HCEC 1CT (cell line): ENCODE results near the gene TP53I13.

Experiments
- DNase-seq: peaks from one replicate; pipeline ENCODE4 v3.0.0-alpha.2; 2017

The TP53I13 gene

GRCh38 chr17:29594519-29595090 is 26.1 kb downstream of the TP53I13 start:
- DNase-seq, result no peak

- DNase-seq, result peak; percentile 49
These were observed 26.8 kb downstream of the TP53I13 start for GRCh38 chr17:29595107-29595942.

DNA sequence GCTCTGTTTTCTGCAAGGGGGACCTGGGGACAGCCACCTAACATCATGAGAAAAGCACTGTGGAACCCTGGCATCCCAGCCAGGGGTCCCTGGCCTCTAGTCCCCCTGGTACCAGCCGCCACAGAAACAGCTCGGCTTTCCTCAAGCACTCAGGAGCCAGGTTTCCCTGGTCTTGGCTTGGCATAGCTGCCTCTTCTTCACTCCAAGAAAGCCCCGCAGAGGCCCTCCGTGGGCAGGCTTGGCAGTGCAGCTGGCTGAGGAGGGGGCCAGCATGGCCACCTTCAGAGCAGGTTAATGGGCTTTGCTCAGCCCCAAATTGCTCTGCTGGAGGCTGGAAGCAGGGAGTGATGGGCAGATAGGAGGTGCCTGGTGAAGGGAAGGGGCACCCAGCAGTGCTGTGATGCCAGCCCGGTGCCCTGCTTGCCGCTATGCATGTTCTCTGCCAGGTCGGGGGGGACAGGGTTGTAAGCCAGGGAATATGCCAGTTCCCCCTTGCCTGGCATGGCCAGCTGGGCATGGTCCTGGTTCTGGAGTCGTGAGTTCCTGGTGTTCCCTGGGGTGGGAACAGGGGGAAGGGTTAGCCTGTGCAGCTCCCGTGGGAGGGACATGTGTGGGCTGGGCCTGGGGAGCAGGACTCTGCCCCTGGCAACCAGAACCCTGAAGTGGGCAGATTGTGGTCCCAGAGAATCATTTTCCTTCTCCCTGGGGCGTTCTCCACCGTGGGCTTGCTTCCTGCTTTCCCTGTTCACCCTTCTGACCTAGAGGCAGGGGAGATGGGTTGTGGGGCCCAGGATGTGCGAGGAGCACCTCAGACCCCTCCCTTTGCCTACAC is 27.7 kb downstream of the TP53I13 start:
- DNase-seq, result no peak

GRCh38 chr17:29596811-29597210 is 28.3 kb downstream of the TP53I13 start:
- no peak for DNase-seq

DNA sequence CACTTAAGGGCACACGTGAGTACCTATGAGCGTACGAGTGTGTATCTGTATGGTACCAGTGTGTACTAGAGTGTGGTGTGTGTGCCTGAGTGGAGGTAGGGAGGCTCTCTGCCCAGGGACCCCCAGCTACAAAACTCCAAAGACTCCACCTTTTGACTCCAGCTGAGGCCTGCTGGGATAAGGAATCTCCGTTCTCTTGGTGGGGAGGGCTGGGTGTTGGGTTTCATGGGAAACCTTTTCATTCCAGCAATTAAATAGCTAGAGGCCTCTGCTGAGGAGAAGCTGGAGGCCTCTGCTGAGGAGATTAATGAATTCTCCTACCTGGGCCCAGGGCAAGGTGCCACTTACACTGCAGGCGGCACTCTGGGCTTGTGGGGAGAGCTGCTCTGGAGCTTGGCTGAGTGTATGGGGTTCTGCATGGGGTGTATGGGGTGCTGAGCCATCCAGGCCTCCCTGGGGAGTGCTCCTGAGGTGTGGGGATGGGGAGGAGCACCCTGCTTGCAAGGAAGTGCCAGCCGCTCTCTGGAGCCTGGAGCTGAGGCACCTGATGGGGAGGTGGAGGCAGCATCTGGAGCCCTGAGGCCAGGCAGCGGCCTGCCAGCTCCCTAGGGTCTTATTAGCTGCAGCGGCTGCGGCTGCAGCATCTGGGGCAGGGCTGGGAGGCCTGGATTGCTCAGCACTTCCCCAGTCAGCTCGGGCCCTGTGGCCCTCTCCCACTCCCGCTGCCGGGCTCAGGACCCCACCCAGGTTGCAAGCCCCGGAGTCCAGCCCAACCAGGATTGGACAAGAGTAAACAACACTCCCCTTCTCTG is 29.1 kb downstream of the TP53I13 start:
- no peak for DNase-seq

DNA sequence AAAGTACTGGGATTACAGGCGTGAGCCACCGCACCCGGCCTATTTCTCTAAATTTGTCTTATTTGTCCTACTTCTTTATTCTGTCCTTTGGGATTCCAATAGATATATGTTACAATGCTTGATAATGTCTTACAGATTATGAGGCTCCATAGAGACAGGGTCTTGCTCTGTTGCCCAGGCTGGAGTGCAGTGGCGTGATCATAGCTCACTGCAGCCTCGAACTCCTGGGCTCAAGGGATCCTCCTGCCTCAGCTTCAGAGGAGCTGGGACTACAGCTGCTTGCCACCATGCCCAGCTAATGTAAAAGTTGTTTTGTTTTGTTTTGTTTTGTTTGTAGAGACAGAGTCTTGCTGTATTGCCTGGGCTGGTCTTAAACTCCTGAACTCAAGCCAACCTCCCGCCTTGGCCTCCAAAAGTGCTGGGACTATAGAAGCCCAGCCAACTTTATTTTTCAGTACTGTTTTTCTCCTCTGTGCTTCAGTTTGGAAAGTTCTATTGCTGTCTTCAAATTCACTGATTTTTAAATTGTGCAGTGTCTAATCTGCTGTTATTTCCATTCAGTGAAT is 34.7 kb downstream of the TP53I13 start:
- DNase-seq, result no peak

DNA sequence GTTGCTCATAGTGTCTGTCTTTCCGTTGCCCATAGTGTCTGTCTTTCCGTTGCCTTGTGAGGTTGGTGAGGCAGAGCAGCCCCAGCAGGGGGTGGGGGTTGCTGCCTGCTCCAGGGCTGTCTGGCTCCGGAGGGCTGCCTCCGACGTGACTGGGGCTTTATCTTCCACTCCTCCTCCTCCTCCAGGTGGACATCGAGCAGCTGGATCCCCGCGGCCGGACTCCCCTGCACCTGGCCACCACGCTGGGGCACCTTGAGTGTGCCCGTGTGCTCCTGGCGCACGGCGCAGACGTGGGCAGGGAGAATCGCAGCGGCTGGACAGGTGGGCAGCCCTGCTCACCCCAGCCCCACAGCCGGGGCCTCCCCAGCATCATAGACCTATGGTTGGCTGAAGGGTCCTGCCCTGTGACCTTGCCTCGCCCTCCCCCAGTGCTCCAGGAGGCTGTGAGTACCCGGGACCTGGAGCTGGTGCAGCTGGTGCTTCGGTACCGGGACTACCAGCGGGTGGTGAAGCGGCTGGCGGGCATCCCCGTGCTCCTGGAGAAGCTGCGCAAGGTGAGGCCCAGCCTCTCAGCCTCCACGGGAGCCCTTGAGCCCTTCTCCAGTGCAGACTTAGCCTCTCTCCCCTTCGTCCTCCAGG is 39.2 kb downstream of the TP53I13 start:
- DNase-seq, result no peak

DNA sequence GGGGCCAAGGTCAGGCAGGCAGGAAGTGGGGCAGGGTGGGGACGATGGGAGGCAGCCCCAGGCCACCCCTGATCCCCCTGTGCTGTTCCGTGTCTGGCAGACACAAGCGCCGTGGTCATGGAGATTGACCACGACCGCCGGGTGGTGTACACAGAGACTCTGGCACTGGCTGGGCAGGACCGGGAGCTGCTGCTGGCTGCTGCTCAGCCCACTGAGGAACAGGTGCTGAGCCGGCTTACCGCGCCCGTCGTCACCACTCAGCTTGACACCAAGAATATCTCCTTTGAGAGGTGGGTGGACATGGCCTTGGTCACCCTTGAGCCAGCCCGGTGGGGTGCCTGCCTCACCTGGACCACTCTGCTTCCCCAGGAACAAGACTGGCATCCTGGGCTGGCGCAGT is 40.5 kb downstream of the TP53I13 start:
- DNase-seq, result no peak

GRCh38 chr17:29610395-29610794 is 41.9 kb downstream of the TP53I13 start:
- DNase-seq, result no peak

DNA sequence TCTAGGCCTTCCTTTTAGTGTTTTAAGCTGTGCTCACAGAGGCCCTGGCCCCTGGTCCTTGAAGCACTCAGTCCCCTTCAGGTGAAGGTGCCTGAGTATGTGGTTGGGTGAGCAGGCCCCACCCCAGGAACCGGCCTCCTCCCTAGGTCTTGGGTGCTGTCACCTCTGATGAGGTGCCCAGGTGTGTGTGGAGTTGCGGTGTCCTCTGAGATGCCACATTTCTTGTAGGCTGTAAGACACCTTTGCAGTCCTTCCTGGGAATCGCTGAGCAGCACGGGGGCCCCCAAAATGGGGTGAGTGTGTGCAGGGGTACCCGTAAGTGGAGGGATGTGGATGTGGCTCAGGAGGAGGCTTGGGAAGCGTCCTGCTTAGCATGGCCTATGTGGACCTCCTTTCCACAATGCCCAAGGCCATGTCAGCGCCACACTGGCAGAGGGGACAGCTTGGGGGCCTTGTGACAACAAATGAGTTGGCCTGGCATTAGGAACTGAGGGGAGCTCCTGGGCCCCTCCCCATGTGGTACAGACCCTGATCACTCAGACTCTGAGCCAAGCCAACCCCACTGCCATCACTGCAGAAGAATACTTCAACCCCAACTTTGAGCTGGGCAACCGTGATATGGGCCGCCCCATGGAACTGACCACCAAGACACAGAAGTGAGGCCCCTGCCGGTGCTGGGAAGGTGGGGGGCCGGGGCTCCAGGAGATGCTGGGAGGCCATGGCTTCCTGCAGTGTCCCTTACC is 43.0 kb downstream of the TP53I13 start:
- DNase-seq, result no peak

DNA sequence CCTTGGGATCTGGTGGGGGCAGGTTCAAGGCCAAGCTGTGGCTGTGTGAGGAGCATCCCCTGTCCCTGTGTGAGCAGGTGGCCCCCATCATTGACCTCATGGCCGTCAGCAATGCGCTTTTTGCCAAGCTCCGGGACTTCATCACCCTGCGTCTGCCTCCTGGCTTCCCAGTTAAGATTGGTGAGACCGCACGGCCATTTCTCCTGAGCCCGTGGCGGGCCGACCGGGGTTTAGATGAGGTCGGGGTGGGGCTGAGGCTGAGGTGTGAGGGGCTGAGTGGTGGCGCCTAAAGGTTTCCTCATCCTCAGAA is 43.5 kb downstream of the TP53I13 start:
- DNase-seq, result no peak

DNA sequence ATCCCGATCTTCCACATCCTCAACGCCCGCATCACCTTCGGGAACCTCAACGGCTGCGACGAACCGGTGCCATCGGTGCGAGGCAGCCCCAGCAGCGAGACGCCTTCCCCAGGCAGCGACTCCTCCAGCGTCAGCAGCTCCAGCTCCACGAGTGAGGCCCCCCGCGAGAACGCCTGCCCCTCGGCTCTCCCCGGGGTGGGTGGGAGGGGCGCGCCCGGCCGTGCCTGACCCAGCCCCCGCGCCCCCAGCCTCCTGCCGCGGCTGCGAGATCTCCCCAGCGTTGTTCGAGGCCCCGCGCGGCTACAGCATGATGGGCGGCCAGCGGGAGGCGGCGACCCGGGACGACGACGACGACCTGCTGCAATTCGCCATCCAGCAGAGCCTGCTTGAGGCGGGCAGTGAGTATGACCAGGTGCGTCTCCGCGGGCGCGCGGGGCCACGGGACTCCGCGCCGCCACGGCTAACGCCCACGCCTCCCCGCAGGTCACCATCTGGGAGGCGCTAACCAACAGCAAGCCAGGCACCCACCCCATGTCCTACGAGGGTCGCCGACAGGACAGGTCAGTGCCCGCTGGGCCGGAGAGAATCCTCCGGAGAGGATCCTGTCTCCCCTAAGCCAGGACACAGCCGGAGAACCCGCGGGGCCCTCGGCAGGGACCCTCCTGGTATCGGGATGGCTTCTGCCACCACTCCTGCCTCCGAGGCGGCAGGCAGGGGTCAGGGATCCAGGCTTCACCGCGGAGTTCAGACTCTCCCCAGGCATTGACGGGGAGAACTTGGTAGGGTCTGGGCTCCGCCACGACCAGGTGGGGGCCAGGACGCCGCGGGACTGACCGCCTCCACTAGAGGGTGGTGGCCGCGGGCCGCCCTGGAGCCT is 44.1 kb downstream of the TP53I13 start:
- no peak for DNase-seq

DNA sequence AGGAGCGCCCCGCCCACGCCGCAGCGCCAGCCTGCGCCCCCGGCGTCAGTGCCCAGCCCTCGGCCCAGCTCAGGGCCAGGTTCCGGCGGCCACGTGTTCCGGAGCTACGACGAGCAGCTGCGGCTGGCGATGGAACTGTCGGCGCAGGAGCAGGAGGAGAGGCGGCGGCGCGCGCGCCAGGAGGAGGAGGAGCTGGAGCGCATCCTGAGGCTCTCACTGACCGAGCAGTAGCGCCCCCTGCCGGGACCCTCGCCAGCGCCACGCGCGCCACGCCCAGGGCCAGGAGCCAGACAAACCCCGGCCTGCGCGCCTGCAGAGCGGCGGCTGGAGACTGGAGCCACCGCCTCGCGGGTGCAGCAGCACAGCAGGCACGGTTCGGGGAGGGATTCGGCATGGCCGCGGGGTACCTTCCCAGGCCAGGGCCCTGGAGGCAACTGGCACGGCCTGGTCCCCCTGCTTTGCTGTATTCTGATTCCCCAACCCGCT is 44.9 kb downstream of the TP53I13 start:
- no peak for DNase-seq

DNA sequence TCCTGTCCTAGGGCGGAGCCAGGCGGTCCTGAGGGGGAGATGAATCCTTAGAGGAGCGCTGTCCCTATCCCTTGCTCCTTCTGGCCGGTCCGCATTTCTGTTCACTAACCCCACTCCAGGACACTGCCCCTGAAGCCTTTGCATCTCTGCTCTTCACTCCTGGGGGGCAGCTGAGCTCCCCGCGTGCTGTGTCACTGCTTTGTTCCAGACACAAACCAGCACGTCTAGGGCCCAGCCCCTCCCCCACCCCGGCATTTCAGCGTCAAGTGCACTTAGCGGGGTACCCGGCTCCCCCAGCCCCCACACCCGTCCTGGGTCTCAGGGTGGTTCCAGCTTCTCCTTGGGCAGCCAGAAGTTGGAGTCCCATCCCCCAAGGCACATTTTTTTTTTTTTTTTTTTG is 45.4 kb downstream of the TP53I13 start:
- DNase-seq, result no peak

- DNase-seq, result no peak
These were observed 46.0 kb downstream of the TP53I13 start for GRCh38 chr17:29614349-29615047.

DNA sequence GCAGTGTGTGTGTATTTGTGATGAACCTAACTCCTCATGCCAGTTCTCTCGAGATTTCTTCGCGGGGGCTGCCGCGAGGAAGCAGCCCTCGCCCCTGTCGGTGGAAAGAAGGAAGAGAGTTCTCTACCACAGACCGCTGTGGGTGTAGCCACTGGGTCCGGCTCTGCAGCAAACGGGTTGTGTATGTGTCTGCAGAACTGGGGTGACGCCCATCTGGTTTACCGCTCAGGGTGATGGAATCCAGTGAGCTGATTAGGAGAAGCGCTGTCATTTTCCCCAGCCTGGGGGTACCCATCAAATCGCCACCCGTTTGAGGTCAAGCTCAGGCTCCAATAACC is 46.5 kb downstream of the TP53I13 start:
- no peak for DNase-seq

- DNase-seq, result peak; percentile 72
These were observed 47.2 kb downstream of the TP53I13 start for GRCh38 chr17:29615492-29616299.

- DNase-seq, result no peak
These were observed 48.0 kb downstream of the TP53I13 start for GRCh38 chr17:29616300-29617048.
